ENCODE measurements around the gene APBA2.

The APBA2 gene

GRCh38 chr15:28917791-28918140 is 32.0 kb downstream of the APBA2 start:
- no peak for DNase-seq

DNA sequence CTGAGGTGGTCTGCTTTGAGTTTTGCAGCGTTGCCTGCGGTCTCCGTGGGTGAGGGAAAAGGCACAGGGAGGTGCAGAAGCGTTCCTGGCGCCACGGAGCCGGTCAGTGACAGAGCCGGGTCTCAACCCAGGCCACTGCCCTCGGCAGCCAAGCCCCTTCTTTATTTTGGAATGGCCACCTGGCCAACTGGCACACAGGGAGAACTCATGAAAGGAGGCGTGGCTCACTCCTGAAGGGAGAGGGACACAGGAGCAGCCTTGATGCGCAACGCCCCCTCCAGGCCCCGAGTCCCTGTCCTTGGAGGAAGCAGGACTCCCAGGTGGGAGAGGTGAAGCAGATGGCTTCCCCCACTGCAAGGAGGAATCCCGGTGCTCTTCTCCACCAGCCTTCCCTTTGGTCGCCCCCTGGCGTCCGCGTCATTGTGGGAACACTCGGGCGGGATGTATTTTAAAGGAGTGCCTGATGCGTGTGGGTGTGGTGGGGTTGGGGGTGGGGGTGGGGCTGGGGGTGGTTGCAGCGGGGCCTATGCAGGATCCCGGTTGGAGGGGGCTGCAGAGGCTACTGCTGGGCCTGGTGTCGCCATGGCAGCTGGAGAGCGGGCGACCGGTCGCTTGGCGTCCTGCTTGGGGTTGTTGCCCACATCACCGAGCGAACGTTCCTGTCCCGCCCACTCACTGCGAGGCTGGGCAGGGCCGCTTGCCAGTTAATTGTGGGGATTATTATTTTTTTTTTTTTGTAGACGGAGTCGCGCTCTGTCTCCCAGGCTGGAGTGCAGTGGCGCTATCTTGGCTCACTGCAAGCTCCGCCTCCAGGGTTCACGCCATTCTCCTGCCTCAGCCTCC is 32.6 kb downstream of the APBA2 start:
- DNase-seq: no peak

DNA sequence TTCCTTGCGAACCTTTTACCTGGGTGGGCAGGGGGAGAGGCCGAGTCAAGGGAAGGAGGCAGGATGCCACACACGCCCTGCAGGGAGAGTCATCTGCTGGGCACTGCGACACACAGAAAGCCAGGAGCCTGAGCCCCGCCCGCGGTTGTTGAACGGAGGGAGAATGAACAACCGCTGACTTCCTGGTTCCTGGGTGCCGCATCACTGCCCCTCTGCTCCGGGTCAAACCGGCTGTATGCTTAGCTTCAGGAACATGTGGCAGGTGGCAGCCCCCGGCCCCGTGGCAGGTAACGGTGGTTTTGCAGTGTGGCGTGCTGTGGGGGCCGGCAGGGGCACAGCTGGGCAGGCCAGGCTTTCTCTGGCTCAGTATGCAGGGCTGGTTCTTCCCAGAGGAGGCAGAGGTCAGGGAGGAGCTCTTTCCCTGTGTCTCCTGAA is 33.4 kb downstream of the APBA2 start:
- no peak for DNase-seq

GRCh38 chr15:28919679-28920655 is 34.2 kb downstream of the APBA2 start:
- no peak for DNase-seq

DNA sequence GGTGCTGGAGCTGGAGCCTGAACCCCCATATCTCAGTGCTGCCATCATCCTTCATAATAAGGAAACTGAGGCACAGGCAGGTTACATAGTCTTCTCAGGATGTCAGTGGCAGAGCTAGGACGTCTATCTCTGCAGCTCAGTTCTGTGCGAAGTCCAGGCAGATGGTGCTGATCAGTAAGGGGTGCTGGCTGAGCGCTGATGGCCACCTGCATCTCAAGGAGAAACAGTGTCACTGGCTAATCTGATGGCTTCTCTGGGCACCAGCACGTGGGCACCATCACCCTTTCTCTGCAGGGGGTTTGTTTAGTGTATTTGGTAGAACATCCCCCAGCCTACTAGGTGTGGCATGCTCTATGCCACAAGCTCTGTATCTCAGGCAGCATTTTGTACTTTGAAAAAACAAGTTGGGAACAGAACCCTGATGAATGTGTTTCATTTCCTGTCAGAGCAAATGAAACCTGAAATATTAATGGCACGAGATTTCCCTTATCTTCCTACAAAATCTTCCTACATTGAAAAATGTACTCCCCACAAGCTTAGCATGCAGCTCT is 35.1 kb downstream of the APBA2 start:
- DNase-seq: no peak

- DNase-seq: no peak
These were observed 35.6 kb downstream of the APBA2 start for GRCh38 chr15:28921336-28921735.

- DNase-seq: no peak
These were observed 36.3 kb downstream of the APBA2 start for GRCh38 chr15:28921919-28922706.

DNA sequence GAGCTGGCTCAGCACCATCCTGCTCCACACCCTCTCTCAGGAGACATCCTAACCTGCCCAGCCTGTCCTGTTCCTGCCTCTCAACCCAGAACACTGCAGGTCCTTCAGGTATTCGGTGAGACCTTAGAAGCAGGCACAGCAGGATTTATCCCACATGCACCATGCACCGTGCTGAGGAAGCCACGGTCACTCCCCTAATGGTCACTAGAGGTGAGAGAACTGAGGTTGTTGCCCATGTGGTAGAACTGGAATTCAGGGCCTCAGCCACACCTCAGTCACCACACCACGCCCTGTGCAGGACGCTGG is 36.9 kb downstream of the APBA2 start:
- DNase-seq: no peak

- no peak for DNase-seq
These were observed 38.0 kb downstream of the APBA2 start for GRCh38 chr15:28923726-28924280.

- no peak for DNase-seq
These were observed 41.3 kb downstream of the APBA2 start for GRCh38 chr15:28927043-28927442.

- DNase-seq: no peak
These were observed 43.4 kb downstream of the APBA2 start for GRCh38 chr15:28929200-28929599.

GRCh38 chr15:28930011-28930410 is 44.2 kb downstream of the APBA2 start:
- no peak for DNase-seq

GRCh38 chr15:28930476-28931291 is 44.9 kb downstream of the APBA2 start:
- no peak for DNase-seq

GRCh38 chr15:28931828-28932227 is 46.1 kb downstream of the APBA2 start:
- no peak for DNase-seq

GRCh38 chr15:28932361-28932760 is 46.6 kb downstream of the APBA2 start:
- no peak for DNase-seq

DNA sequence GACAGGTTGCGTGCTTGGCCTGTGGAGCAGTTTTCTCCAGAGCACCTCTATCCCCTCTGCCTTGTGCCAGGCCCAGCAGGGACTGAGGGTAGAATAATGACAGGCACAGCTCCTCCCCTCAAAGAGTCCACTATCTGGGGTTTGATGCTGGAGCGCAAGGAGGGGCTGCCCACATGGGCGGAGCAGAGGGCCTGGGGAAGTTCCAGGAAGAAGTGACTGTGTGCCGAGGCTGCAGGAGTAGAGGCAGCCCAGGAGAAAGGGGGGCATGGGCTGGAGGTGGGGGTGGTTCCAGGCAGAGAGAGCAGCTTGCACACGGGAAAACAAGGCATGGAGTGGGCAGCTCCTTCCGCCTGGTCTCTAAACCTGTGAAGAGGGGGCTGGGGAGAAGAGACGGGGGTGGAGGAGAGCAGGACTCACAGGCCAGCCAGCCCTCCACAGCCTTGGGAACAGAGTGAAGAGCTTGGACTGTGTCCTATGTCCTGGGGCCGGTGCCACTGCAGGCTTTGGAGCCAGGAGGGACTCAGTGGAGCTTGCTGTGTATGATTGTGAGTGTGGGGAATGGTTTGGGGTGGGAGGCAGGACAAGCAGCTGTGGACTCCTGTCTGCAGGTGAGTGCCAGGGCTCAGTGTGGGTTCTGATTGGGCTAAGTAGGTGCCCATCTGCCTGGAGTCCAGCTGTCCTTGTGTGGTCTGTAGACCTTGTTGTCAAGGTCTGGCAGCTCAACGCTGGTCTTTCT is 48.1 kb downstream of the APBA2 start:
- no peak for DNase-seq

GRCh38 chr15:28934645-28935044 is 48.9 kb downstream of the APBA2 start:
- DNase-seq: no peak

GRCh38 chr15:28935316-28935715 is 49.5 kb downstream of the APBA2 start:
- DNase-seq: peak; percentile 66 to 71

DNA sequence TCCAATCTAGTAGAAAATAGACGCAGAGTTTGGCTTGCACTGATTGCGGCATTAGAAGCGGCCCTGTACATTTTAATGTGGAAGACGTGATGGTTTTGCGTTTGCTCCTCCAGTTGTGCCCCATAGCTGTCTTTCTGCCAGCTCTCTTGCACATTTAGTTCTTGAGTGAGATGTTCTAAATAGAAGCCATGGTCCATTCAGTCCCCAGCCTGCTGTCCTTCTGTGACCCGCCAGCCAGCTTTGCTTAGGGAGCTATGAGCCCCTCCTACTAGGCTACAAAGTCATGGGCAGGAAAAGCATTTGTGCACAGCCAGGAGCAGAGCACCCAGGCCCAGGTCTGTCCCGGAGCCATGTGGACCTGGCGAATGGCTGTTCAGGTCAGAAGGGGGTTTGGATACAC is 50.3 kb downstream of the APBA2 start:
- DNase-seq: no peak

DNA sequence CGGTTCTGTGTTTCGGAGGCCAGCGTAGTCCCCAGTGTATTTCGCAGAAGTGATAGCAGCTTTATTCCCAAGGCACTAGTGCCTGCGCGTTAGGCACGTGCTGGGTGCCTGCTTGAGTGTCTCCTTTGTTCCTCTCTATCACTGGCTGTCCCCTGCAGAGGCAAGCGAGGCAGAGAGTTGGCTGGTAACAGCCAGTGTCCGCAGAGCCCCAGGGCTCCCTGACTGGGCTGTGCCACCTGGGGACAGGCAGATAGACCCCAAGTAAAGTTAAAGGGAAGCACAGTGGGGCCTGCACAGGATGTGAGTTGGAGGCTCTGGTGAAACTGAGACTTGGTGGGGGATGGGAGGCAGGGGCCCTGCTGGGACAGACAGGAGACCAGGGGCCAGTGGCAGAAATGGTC is 50.7 kb downstream of the APBA2 start:
- DNase-seq: no peak

DNA sequence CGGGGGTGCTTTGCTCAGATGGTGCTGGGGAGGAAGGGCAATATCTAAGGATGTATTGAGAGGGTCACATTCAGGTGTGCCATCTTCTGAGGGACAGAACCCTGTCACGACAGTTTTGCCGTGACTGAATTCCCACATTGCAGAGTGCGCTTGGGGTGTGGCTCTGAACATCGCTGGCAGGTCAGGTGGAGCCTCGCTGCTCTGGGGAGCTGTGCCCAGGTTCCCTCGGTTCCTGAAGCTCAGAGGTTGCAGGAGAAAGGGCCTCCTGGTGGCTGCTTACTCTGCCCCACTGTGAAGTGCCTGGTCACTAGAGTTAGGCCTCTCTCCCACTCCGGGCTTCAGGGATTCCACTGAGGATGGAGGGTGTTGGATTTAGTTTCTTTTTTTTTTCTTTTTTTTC is 51.5 kb downstream of the APBA2 start:
- DNase-seq: no peak

Measured in Kasumi-1 (cell line).